B cell (primary cell): Measurements from ENCODE around the gene ATL1. TPM values are rescaled to one million over a fixed set of nuclear protein-coding genes. Genes with fewer than 3 reads are reported as not detected.

Source experiments
- ATAC-seq: fragments of 200-7000 bp; cut with Tn5 transposase; one replicate; pipeline ENCODE4 v1.10.0; 2021; ENCODE audit warnings: low read depth, mild to moderate bottlenecking, moderate number of reproducible peaks, moderate library complexity
- CTCF ChIA-PET: fragments of 350-600 bp; sonication (Branson Sonifier 250); formaldehyde crosslinking; loops from one replicate; lab custom pipeline; 2021; ENCODE audit warnings: antibody characterized with exemption, inconsistent platforms; lab: Charles Lee
- POLR2A ChIA-PET: fragments of 350-600 bp; sonication (Branson Sonifier 250); formaldehyde crosslinking; loops from one replicate; lab custom pipeline; 2021; ENCODE audit warnings: antibody characterized with exemption; lab: Charles Lee
- DNase-seq: peaks from one replicate; pipeline ENCODE4 v3.0.0; 2013
- H2AFZ ChIP-seq: 2 replicates; pipeline ENCODE4 v1.6.1; 2012; ENCODE audit warnings: mild to moderate bottlenecking, low read depth, low read length; ENCODE audit not compliant: insufficient read depth, poor library complexity, severe bottlenecking
- H3K27ac ChIP-seq, 2 donors: 1 replicate in 1 of 2; 2 replicates in 1 of 2; pipeline ENCODE4 v1.5.1; 2012 to 2013; ENCODE audit warnings: low read length in 2 of 2, mild to moderate bottlenecking in 2 of 2, moderate library complexity in 1 of 2
- H3K27me3 ChIP-seq, 4 experiments: fragments of 200-600 bp in 1 of 4; sonication (generic) in 1 of 4; replicated peaks in 1 of 4; 1 replicate in 2 of 4; 2 replicates in 2 of 4; pipeline versions ENCODE4 v1.6.1 to v1.7.0; 2013 to 2016; ENCODE audit warnings: low read length in 3 of 4, mild to moderate bottlenecking in 2 of 4, mixed read lengths in 1 of 4, moderate library complexity in 1 of 4; ENCODE audit not compliant: insufficient read depth in 4 of 4, control insufficient read depth in 3 of 4; ENCODE audit errors: control extremely low read depth in 1 of 4
- H3K36me3 ChIP-seq, 2 experiments: replicated peaks in 1 of 2; 1 replicate in 1 of 2; 2 replicates in 1 of 2; pipeline versions ENCODE4 v1.6.1 to v1.7.1; 2013; ENCODE audit warnings: low read length in 1 of 2; ENCODE audit not compliant: insufficient read depth in 2 of 2, control insufficient read depth in 1 of 2; ENCODE audit errors: control extremely low read depth in 1 of 2, extremely low read depth in 1 of 2
- H3K4me1 ChIP-seq, 2 donors: fragments of 200-600 bp in 1 of 2; sonication (generic) in 1 of 2; 1 replicate in 1 of 2; 2 replicates in 1 of 2; pipeline versions ENCODE4 v1.5.1 to v1.6.1; 2013 to 2017; ENCODE audit warnings: low read length in 2 of 2; ENCODE audit not compliant: control insufficient read depth in 2 of 2, insufficient read depth in 2 of 2
- H3K4me2 ChIP-seq: replicated peaks from 2 replicates; pipeline ENCODE3; 2012; ENCODE audit warnings: mild to moderate bottlenecking, low read depth, low read length; ENCODE audit not compliant: poor library complexity, severe bottlenecking
- H3K4me3 ChIP-seq, 5 experiments: fragments of 200-600 bp in 1 of 5; sonication (generic) in 1 of 5; 1 replicate in 3 of 5; 2 replicates in 2 of 5; pipeline versions ENCODE4 v1.5.1 to v1.7.0; 2011 to 2016; ENCODE audit warnings: low read length in 4 of 5, mild to moderate bottlenecking in 4 of 5, low read depth in 2 of 5, control low read depth in 1 of 5, moderate library complexity in 1 of 5; ENCODE audit not compliant: insufficient read depth in 1 of 5; ENCODE audit errors: control extremely low read depth in 1 of 5, extremely low read depth in 1 of 5
- H3K79me2 ChIP-seq: fragments of 200-600 bp; sonication (generic); one replicate; pipeline ENCODE4 v1.6.0; 2016; ENCODE audit warnings: low read length; ENCODE audit not compliant: control insufficient read depth, insufficient read depth
- H3K9ac ChIP-seq: fragments of 200-600 bp; sonication (generic); 2 replicates; pipeline ENCODE4 v1.6.1; 2017; ENCODE audit warnings: mild to moderate bottlenecking, low read length, moderate library complexity
- H3K9me3 ChIP-seq, 3 donors: one replicate each; pipeline versions ENCODE4 v1.6.1 to v1.7.1; 2013; ENCODE audit warnings: low read length in 2 of 3; ENCODE audit not compliant: control insufficient read depth in 2 of 3, insufficient read depth in 1 of 3; ENCODE audit errors: control extremely low read depth in 1 of 3
- H4K20me1 ChIP-seq: 2 replicates; pipeline ENCODE4 v1.6.0; 2012; ENCODE audit warnings: mild to moderate bottlenecking, low read length; ENCODE audit not compliant: insufficient read depth, control insufficient read depth, poor library complexity, severe bottlenecking
- H3K27ac Mint-ChIP-seq: one replicate; pipeline ENCODE4 v1.8.0; 2021; ENCODE audit warnings: mixed read lengths
- H3K27me3 Mint-ChIP-seq: one replicate; pipeline ENCODE4 v1.8.0; 2021; ENCODE audit warnings: mixed read lengths
- H3K4me1 Mint-ChIP-seq: one replicate; pipeline ENCODE4 v1.8.0; 2021; ENCODE audit warnings: mixed read lengths
- H3K4me3 Mint-ChIP-seq: one replicate; pipeline ENCODE4 v1.8.0; 2021; ENCODE audit warnings: mixed read lengths
- H3K9me3 Mint-ChIP-seq: one replicate; pipeline ENCODE4 v1.8.0; 2022; ENCODE audit warnings: mixed read lengths; ENCODE audit not compliant: insufficient read depth
- CTCF ChIP-seq: fragments of 200-600 bp; IDR thresholded peaks from one replicate; pipeline ENCODE4 v1.8.0; 2022; ENCODE audit warnings: antibody characterized with exemption, mild to moderate bottlenecking
- EZH2 ChIP-seq: IDR thresholded peaks from 2 replicates; pipeline ENCODE4 v1.6.1; 2012; ENCODE audit warnings: borderline replicate concordance, low read depth, mild to moderate bottlenecking, moderate library complexity, low read length; ENCODE audit not compliant: insufficient read depth, poor library complexity, severe bottlenecking
- WGBS: methylation state at CpG from one replicate; pipeline ENCODE4 v1.1.5; 2013; ENCODE audit warnings: missing lambda C conversion rate; ENCODE audit not compliant: insufficient coverage; 5-methylcytosine and 5-hydroxymethylcytosine counted together
- intact Hi-C: fragments of 100-400 bp; cut with micrococcal nuclease; formaldehyde crosslinking; loops from one replicate; pipeline ENCODE4 v1.10.0; 2022
- polyA plus RNA-seq: library from polyadenylated mRNA; depleted of rRNA; stranded (reverse); fragments of >200 nt; gene quantifications from 2 replicates; pipeline ENCODE4 v1.2.3, GENCODE V29; 2012
- total RNA-seq, 2 donors: library from RNA; stranded (reverse); fragments of 120-200 nt in 1 of 2; gene quantifications; 1 replicate in 1 of 2; 2 replicates in 1 of 2; pipeline versions ENCODE4 v1.2.3 to v1.2.4, GENCODE V29; 2013 to 2022

The ATL1 gene
- total and polyA plus RNA-seq, 2 donors (not counting 1 experiment from before 2014, with no cell fraction given): 2.9 TPM

- ATAC-seq (no peak), DNase-seq (no peak)
- no peak overlapping the region for H3K4me3 ChIP-seq
- H3K4me1 Mint-ChIP-seq: no peaks in the 10 kb centered on the region
- H3K79me2 ChIP-seq: no peaks in the 10 kb centered on the region
- H3K4me1 ChIP-seq: no peaks in the 10 kb centered on the region
- no peaks in the 10 kb centered on the region for H3K27me3 Mint-ChIP-seq
- no peak overlapping the region for H3K4me2 ChIP-seq
- H3K9me3 Mint-ChIP-seq: no peaks in the 10 kb centered on the region
- no peaks in the 10 kb centered on the region for H3K27me3 ChIP-seq
- ChIA-PET CTCF (interaction anchor here (1.0 to 1.2 kb wide), 2 partner anchors 16 to 111 kb away, joined by 3 to 4 read pairs; no protein-coding TSS in a partner anchor), POLR2A (no interaction called here)
- TF ChIP-seq EZH2 (no peak), CTCF (no peak)
- H3K27ac Mint-ChIP-seq: no peak overlapping the region
- H3K9ac ChIP-seq: no peak overlapping the region
- H3K9me3 ChIP-seq: no peaks in the 10 kb centered on the region
- no peak overlapping the region for H3K4me3 Mint-ChIP-seq
- H4K20me1 ChIP-seq: no peaks in the 10 kb centered on the region
- intact Hi-C loops: no loop called here
- H3K27ac ChIP-seq: no peak overlapping the region
- no CpG with 5 or more reads among the region's 2 CpGs for WGBS
- H3K36me3 ChIP-seq: no peaks in the 10 kb centered on the region
- no peak overlapping the region for H2AFZ ChIP-seq
Measured at GRCh38 chr14:50603565-50603964, 43.6 kb downstream of the ATL1 start.

DNA sequence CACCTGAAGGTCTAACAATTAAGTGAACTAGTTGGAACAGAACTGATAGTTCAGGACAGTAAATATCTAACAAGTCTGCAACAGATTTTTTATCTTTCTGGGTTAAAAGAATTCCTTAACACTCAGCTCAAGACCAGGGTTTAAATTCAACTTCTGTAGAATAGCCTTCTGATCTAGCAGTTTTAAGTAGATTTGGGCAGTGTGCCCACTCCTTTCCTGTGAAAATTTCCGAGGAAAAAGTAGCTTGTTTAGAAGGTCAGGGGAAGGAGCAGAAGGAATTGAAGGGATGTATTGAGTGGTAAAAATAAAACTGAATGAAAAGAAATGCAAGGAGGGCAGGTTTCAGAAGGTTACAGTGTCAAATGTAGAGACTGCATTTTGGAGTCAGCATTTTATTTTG, 45.8 kb downstream of the ATL1 start:
- H2AFZ ChIP-seq: no peak overlapping the region
- ChIA-PET CTCF (interaction anchor here (1.0 to 1.8 kb wide), 3 partner anchors 15 to 255 kb away, joined by 4 to 7 read pairs (median 5); no protein-coding TSS in a partner anchor), POLR2A (no interaction called here)
- H3K9me3 Mint-ChIP-seq: no peaks in the 10 kb centered on the region
- no peaks in the 10 kb centered on the region for H3K27me3 Mint-ChIP-seq
- H3K4me3 ChIP-seq: no peak overlapping the region
- no peaks in the 10 kb centered on the region for H3K27me3 ChIP-seq
- DNase-seq (no peak), ATAC-seq (no peak)
- WGBS: 27% methylated on average over 1 of the region's 1 CpG
- H3K27ac ChIP-seq: no peak overlapping the region
- no peak overlapping the region for H3K4me3 Mint-ChIP-seq
- H3K27ac Mint-ChIP-seq: no peak overlapping the region
- intact Hi-C loops: no loop called here
- no peak for TF ChIP-seq EZH2
- no peaks in the 10 kb centered on the region for H3K4me1 ChIP-seq
- no peaks in the 10 kb centered on the region for H4K20me1 ChIP-seq
- no peak overlapping the region for H3K9ac ChIP-seq
- no peaks in the 10 kb centered on the region for H3K4me1 Mint-ChIP-seq
- no peaks in the 10 kb centered on the region for H3K79me2 ChIP-seq
- no peaks in the 10 kb centered on the region for H3K9me3 ChIP-seq
- H3K4me2 ChIP-seq: no peak overlapping the region
- H3K36me3 ChIP-seq: no peaks in the 10 kb centered on the region
